Measurements from ENCODE around the gene VOPP1.
A peak's percentile ranks its signal among the peaks of the same experiment; 100 is the strongest.

Gene VOPP1

GRCh38 chr7:55575733-55576132 lies 3.4 kb upstream of the VOPP1 start:
- no peak for DNase-seq

DNA sequence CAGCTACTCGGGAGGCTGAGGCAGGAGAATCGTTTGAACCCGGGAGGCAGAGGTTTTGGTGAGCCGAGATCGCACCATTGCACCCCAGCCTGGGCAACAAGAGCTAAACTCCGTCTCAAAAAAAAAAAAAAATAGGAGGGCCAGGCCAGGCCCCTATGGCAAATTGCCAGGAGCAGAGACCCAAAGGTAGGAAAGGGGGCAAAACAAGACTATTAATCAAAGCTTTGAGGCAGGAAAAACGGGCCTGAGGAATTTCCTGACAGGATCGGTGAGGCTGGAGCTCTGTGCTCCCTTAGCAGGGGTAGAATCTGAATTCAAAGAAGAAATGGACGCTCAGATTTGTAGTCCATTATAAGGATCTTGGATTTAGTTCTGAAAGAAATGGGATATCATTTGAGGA lies 2.8 kb upstream of the VOPP1 start:
- no peak for DNase-seq

- no peak for DNase-seq
Observed at GRCh38 chr7:55574051-55574717, 1.9 kb upstream of the VOPP1 start.

- no peak for DNase-seq
Observed at GRCh38 chr7:55573234-55573900, 1.1 kb upstream of the VOPP1 start.

DNA sequence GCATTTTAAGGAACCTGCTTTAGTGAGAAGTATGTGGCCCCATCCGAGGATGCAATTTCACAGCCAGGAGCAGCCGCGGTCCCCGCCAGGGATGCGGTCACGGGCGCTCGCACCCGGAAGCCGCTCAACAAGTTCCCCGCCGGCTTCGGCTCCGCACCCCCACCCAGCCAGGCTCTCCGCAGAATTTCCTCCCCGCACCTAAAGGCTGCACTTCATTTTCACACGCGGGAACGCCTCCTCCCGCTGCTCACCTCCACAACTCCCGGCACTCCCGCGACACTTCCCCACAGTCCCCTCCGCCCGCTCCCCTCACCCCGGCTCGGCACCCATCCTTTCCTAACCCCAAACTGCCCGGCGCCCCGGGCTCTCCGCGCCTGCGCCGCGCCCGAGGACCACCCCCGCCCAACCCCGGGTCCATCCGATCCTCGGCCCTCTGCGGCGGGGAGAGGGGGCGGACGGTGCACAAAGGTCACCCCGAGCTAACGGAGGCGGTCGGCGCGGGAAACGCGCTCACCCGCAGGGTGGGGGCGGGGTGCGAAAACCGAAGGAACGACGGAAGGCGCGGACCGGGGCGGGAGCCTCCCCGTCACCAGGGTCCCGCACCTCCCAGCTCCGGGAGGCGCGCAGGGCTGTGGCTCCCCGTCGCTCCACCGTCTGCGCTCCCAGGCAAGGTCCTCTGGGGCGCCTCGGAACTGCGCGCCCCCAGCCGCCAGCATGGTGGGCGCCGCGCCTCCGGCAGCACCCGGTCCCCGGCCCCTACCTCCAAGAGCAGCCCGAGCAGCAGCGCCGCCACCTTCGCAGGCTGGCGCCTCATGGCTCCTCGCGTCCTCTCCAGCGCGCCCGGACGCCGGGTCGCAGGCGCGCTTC lies 558 bp downstream of the VOPP1 start:
- DNase-seq: peak; percentile 65

DNA sequence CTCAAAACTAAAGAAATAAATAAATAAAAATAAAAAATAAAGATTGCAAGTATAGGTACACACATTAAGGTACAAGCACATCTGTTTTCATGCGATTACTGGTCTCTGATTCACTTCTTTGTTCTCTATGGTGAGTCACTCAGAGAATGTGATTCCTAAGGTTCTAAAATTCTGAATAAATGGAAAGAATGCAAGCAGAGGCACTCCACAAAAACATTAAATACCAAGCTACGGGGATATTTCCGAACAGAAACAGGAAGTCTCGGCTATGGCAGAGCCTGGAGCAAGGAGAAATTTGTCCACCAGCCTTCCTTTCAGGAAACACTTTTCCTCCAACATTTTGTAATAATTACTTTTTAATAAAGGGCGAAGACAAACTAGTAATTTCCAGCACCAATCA lies 1.4 kb downstream of the VOPP1 start:
- no peak for DNase-seq

- DNase-seq: no peak
Observed at GRCh38 chr7:55570218-55570873, 2.0 kb downstream of the VOPP1 start.

DNA sequence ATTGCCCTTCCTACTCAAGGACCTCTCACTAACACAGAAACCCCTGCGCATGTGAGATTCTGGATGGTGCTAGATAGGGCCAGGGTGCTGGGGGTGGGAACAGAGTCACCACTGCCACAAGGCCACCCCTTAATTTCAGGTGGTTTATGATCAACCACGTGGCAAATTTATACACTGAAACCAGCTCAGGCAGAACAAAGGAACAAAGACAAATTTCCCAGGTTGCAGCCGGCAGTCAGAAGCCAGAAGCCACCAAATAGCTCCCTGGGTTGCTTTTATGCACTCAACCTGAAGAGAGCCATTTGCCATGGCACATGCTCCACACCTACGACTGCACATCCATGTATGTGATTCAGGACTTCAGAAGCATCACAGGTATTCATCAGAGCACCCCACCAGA lies 2.5 kb downstream of the VOPP1 start:
- DNase-seq: peak; percentile 67

- no peak for DNase-seq
Observed at GRCh38 chr7:55569269-55569663, 3.0 kb downstream of the VOPP1 start.

DNA sequence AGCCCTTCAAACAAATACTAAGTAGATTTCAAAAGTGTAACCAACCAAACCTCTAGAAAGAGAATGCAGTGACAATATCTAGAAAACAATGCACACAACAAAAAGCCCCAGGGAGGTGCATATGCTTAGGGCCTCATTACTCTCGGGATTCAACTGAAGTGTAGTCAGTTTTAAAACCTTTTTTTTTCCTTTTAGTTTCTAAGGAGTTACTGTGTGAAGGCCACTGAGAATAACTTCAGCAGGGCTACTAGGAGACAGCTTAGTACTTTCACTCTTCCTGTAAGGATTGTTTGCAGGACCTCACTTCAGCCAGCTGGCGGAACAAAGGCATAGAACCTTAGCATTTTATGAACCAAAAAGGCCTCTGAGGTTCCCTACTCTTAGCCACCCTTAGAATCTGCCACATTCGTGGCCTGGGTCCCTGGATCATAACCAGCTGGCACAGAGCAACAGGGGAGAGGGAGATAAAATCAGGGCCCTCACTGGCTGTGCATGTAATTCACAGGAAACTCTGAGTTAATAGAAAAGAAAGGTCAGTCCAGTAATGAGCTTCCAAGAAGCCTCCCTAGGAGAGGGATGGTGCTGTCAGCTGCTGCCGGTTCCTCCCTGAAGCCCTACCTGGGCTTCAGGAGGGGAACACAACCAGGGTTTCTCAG lies 3.6 kb downstream of the VOPP1 start:
- no peak for DNase-seq

DNA sequence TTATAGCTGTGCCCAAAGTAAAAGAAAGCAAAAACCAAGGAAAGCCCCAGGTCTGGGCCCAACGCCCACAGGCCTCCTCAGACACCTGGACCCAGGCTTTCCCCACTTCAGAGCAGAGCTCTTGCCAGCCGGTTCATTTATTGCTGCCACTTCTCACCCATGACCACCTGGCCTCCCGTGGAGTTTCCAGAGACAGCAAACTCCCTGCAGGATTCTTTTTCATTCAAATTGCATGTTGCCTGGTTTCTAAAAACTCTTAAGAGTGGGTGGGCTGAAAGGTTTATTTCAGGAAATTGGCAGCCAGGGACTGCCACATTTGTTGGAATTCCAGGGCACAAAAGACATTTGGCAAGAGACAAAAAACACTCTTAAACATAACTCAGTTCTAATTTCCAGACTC lies 4.7 kb downstream of the VOPP1 start:
- DNase-seq: no peak

- DNase-seq: no peak
Observed at GRCh38 chr7:55565681-55566080, 6.6 kb downstream of the VOPP1 start.

DNA sequence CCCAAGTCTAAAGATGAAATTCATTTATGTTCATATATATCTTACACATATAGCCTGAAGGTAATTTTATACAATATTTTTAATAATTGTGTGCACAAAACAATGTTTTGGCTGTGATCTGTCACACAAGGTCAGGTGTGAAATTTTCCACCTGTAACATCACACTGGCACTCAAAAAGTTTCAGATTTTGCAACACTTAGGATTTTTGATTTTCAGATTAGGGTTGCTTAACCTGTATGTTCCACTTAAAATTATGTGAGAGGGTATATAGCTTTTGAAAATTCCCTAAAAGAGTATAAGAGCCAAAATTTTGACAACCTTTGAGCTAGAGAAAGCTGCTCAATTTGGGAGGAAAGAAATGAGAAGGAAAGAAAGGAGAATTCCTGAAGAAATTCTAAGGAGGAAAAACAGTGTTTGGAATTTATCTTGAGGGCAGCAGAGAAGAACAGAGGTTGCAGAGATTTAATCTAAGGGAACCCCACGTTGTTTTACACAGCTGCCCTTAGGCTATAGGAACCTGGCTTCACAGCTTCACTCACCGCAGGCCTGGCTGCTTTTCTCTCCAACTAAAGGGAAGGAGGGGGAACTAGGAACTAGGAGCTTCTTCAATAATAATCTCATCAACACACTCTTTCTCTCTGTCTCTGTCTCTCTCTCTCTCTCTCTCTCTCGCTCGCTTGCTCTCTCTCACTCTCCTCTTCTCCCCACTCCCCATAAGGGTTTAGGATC lies 8.5 kb downstream of the VOPP1 start:
- DNase-seq: no peak

- DNase-seq: no peak
Observed at GRCh38 chr7:55561690-55562089, 10.6 kb downstream of the VOPP1 start.

DNA sequence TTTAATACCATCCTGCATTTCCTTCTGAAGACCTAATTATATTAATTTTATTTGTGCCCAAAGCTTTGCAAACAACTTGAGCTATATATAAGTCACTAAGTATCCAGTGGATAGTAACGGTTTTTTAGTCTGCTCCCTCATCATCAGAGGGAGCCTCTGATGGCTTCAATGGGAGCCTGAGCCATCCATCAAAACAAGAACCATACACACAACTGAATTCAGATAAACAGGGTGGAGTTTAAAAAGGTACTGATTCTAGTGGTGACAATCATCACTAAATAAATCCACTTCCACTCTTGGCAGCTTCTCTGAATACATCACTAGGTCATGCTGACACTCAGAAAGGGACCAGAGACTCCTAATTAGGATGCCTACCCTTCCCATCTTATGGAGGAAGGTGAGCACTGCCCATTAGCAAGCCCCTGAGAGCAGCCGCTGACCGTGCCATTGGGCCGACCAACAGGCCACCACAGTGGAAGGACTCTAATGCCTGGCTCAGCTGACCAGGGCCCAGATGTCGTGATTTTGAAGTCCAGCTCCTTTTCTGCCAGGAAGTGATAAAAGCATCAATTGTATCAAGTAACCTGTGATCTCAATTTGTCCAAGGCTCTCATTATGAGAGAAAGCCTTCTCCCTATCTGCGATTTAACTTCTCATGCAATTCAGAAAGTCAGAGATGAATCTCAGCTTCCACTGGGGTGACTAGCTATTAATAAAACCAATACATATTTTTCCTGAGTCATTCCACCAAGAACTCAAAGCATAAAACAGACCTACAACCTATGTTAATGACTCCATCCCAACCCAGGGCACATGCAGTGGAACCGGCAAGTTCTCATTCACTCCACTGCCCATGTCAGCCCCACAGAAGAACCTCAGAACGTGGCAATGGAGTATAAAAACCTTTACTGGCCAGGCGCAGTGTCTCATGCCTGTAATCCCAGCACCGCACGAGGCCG lies 13.1 kb downstream of the VOPP1 start:
- DNase-seq: no peak

GRCh38 chr7:55557666-55558188 lies 14.6 kb downstream of the VOPP1 start:
- peak; percentile 44 for DNase-seq

GRCh38 chr7:55556492-55556891 lies 15.8 kb downstream of the VOPP1 start:
- no peak for DNase-seq

- no peak for DNase-seq
Observed at GRCh38 chr7:55556031-55556430, 16.3 kb downstream of the VOPP1 start.

GRCh38 chr7:55555160-55555559 lies 17.1 kb downstream of the VOPP1 start:
- DNase-seq: no peak

GRCh38 chr7:55554038-55554437 lies 18.3 kb downstream of the VOPP1 start:
- DNase-seq: no peak

DNA sequence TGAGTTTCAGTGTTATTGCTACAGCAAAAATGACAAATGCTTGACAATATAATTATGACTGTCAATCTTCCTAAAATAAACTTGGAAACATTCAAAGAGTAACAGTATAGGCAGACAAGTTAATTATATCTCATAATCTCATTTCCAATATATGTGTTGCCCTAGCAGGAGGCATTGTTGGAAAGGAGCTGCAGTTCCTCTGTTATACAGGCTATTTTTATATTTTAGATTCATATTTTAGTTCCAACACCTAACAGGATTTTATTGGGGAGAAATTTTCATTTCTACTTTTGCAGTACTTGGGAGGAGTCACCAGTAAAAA lies 19.3 kb downstream of the VOPP1 start:
- no peak for DNase-seq
